ENCODE results near the gene TP63.

TP63 gene

DNA sequence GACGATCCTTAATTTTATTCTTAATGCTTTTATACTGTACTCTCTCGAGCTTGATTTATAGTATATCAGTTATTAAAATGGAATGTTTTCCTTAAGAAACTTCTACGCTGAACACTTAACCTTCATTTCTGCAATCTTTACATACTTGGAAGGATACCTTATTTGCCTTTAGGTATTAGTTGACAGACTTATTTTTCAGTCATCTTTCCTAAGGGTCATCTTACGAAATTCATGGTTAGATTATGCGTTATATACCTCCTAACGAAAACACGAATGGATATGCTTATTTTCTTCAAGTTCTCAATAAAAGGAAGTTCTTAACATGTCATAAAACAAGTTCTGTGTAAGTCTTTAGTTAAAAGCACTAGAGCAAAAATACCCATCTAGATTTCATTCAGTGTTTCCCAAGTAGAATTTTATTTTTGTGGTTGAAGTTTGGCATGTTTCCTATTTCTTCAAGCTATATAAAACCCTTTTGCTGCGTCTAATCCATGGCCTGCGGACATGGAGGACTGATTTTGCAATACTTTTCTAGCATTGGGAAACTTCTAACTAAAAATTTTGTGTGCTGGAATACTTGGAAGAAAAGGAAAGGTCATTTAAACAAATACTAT lies 231.3 kb downstream of the TP63 start:
- no peak for DNase-seq
- H3K27me3 Mint-ChIP-seq = no peaks in the 10 kb centered on the region
- no peaks in the 10 kb centered on the region for H3K36me3 Mint-ChIP-seq
- no peak overlapping the region for H3K4me3 Mint-ChIP-seq
- H3K4me1 Mint-ChIP-seq = no peaks in the 10 kb centered on the region
- no peak overlapping the region for H3K27ac Mint-ChIP-seq
- H3K9me3 Mint-ChIP-seq = no peaks in the 10 kb centered on the region
- CTCF ChIA-PET = no interaction called here

DNA sequence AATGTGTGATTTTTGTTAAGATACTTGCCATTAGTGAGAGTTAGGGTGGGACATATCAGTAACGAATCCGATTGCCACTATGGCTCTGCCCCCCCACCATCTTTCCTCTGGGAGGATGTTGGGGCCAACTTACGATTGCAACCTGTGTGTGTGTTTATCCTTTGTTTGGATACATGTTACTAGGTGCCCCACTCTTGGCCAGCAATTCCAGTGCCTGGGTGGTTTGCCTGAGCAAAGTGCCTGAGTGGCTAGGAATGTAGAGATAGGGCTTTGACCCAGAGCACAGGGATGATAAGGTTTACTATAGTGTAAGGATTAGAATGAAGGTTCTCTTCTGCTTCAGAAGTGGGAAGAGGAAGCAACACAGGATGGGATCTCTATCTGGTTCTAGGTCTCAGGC lies 231.8 kb downstream of the TP63 start:
- Mint-ChIP-seq H3K4me1 (no peaks in the 10 kb centered on the region), H3K27me3 (no peaks in the 10 kb centered on the region), H3K9me3 (no peaks in the 10 kb centered on the region), H3K36me3 (no peaks in the 10 kb centered on the region), H3K27ac (no peak overlapping the region), H3K4me3 (no peak overlapping the region)
- no peak for DNase-seq
- CTCF ChIA-PET = no interaction called here

DNA sequence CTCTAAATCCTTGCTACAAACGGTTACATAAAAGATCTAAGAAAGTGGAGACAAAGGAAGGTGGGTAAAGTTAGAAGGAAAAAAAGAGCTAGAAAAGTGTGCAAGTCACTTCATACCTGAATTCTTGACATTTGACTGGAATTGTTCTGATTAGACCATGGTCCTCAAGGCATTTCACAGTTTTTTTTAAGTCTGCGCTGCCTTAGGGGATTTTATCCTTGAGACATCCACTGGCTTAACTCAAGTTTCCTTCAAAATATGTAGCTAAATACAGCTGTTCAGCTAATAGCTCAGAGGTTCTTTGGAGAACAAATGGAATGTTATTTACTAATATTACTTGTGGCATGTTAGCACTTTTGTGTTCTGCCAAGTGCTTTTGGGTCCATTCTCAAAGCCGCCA lies 236.9 kb downstream of the TP63 start:
- Mint-ChIP-seq H3K4me1 (no peaks in the 10 kb centered on the region), H3K27me3 (no peaks in the 10 kb centered on the region), H3K9me3 (no peaks in the 10 kb centered on the region), H3K36me3 (no peaks in the 10 kb centered on the region), H3K4me3 (no peak overlapping the region), H3K27ac (no peak overlapping the region)
- DNase-seq = no peak
- CTCF ChIA-PET = no interaction called here

DNA sequence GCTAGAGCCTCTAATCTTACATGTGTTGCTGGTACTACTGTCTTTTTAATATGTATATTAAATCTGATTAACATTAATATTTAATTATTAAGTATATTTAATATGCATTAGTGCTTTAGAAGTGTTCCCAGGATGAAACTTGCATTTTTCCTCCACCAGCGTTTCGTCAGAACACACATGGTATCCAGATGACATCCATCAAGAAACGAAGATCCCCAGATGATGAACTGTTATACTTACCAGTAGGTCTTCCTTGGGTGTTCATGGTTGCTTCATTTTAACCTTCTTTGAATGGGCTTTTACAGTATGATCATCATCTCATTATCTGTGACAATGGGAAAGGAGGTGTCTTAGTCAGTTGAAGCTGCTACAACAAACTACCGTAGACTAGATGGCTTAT lies 238.0 kb downstream of the TP63 start:
- Mint-ChIP-seq H3K9me3 (no peaks in the 10 kb centered on the region), H3K4me1 (no peaks in the 10 kb centered on the region), H3K36me3 (no peaks in the 10 kb centered on the region), H3K27me3 (no peaks in the 10 kb centered on the region), H3K27ac (no peak overlapping the region), H3K4me3 (no peak overlapping the region)
- CTCF ChIA-PET = no interaction called here
- no peak for DNase-seq

DNA sequence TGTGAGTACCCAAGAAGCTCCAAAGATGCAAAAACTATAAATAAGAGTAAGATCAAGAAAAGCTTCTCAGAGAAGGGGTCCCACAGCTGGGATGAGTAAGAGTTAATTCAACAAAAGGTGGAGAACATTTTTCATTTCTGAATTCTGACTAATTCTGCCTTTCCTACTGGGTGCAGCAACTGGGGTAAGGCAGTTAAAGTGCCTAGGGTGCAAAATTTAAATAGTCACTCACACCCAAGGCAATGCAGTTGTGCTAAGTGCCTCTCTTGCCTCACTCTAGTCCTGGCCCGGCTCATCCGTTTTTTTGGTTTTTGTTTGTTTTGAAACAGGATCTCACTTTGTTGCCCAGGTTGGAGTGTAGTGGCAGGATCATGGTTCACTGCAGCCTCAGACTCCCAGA lies 240.2 kb downstream of the TP63 start:
- Mint-ChIP-seq H3K9me3 (no peaks in the 10 kb centered on the region), H3K27ac (no peak overlapping the region), H3K36me3 (no peaks in the 10 kb centered on the region), H3K27me3 (no peaks in the 10 kb centered on the region), H3K4me3 (no peak overlapping the region), H3K4me1 (no peaks in the 10 kb centered on the region)
- no peak for DNase-seq
- CTCF ChIA-PET = no interaction called here

DNA sequence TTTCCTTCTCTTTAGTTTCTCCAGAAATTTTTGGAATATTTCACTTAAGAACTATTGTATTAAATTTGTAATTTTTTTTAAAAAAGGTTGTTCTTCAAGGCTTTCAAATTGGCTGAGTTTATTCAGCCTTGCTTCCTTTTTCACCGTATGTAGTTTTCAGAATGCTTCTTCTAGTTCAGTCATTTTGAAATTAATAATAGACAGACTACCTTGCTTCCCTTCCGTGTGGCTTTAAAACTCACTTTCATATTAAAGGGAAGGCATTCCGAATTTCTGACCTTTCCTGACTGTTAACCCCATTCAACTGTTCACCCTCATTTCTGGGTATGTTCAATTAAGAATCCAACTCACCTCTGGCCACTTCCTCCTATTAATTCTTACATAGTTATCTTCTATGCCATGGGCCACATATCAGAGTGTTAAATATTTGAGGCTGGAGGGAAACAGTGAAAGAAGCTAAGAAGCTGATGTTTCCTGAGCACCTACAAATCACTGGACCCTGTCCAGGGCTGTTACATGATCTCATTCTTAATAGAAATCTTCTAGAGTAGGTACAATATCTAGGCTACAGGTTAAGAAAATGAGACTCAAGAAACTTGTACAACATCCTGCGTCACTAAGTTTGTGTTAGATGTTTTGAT lies 252.0 kb downstream of the TP63 start:
- Mint-ChIP-seq H3K4me3 (no peak overlapping the region), H3K36me3 (no peaks in the 10 kb centered on the region), H3K4me1 (no peaks in the 10 kb centered on the region), H3K27me3 (no peaks in the 10 kb centered on the region), H3K27ac (no peak overlapping the region), H3K9me3 (no peaks in the 10 kb centered on the region)
- DNase-seq = no peak
- CTCF ChIA-PET = interaction anchor here (0.7 to 1.0 kb wide), 2 partner anchors 22 to 35 kb away, joined by 3 read pairs; no protein-coding TSS in a partner anchor

DNA sequence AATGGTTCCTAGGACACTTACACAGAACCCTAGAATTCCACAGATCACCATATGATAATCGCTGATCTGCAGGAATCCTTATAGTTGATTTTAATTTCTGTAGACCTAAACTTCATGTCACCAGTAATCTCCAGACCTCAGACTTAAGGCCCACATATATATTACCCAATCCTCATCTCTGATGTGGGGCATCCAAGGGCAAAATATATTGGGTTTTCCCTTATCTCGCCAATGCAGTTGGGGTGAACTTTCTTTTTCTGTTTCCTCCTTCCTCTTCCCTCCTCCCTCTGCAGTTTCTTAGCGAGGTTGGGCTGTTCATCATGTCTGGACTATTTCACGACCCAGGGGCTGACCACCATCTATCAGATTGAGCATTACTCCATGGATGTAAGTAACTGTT lies 259.3 kb downstream of the TP63 start:
- Mint-ChIP-seq H3K27me3 (no peaks in the 10 kb centered on the region), H3K27ac (no peak overlapping the region), H3K4me3 (no peak overlapping the region), H3K4me1 (no peaks in the 10 kb centered on the region), H3K9me3 (no peaks in the 10 kb centered on the region), H3K36me3 (no peaks in the 10 kb centered on the region)
- no peak for DNase-seq
- CTCF ChIA-PET = no interaction called here

DNA sequence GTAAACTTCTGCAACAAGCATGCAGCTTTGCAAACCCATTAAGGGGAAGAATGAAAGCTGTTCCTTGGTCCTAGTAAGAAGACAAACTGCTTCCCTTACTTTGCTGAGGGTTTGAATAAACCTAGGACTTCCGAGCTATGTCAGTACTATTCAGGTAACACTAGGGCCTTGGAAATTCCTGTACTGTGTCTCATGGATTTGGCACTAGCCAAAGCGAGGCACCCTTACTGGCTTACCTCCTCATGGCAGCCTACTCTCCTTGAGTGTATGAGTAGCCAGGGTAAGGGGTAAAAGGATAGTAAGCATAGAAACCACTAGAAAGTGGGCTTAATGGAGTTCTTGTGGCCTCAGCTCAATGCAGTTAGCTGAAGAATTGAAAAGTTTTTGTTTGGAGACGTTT lies 265.3 kb downstream of the TP63 start:
- Mint-ChIP-seq H3K4me3 (no peak overlapping the region), H3K27me3 (no peaks in the 10 kb centered on the region), H3K4me1 (no peaks in the 10 kb centered on the region), H3K27ac (no peak overlapping the region), H3K36me3 (no peaks in the 10 kb centered on the region), H3K9me3 (no peaks in the 10 kb centered on the region)
- CTCF ChIA-PET = no interaction called here
- no peak for DNase-seq

DNA sequence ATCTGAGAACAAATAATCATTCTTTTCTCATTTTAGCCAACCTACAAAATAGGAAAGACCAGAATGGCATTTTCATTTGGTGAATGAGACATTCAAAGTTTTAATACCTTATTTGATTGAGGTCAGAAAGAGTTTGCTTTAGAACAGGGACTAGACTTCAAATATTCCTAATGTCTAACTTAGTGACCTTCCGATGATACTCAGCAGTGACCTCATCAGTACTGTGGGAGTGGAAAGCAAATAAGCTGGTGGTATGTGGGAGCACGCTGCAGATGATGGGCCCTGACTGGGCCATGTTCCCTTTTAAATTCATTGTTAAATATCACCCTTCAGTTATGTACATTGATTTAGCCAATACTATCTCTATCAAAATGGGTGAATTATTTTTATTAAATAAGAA lies 266.2 kb downstream of the TP63 start:
- CTCF ChIA-PET = no interaction called here

DNA sequence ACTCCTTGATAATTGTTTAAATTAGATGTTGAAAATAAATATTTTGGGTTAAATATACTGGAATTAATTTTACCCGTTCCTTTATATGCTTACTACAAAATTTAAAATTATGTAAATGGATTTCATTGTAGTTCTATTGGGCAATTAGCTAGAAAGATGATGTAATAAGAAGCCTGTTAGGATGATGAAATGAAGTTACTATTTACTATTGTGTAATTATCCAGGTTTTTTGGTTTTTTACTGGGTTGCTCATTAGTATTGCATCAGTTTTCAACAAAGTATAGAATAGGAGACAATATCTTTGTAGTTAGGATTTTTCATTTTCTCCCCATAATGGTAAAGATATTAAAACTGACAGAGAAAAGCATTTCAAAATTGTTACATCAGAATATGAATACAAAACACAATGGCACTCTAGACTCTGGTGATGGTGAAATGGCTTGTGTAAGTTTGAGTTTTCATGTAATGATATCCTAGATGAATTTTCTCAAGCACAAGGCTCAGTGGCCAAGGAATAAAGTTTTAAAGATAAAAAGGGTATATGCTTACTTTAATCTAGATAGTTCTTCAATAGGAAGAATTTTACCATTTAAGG lies 267.5 kb downstream of the TP63 start:
- Mint-ChIP-seq H3K4me3 (no peak overlapping the region), H3K36me3 (no peaks in the 10 kb centered on the region), H3K4me1 (no peaks in the 10 kb centered on the region), H3K27me3 (no peaks in the 10 kb centered on the region), H3K27ac (no peak overlapping the region), H3K9me3 (no peaks in the 10 kb centered on the region)
- DNase-seq = no peak
- CTCF ChIA-PET = no interaction called here

More for the DNA sequence above, 266.2 kb downstream of the TP63 start:
- Mint-ChIP-seq H3K36me3 (no peaks in the 10 kb centered on the region), H3K4me3 (no peak overlapping the region), H3K9me3 (no peaks in the 10 kb centered on the region), H3K4me1 (no peaks in the 10 kb centered on the region), H3K27ac (no peak overlapping the region), H3K27me3 (no peaks in the 10 kb centered on the region)
- no peak for DNase-seq

DNA sequence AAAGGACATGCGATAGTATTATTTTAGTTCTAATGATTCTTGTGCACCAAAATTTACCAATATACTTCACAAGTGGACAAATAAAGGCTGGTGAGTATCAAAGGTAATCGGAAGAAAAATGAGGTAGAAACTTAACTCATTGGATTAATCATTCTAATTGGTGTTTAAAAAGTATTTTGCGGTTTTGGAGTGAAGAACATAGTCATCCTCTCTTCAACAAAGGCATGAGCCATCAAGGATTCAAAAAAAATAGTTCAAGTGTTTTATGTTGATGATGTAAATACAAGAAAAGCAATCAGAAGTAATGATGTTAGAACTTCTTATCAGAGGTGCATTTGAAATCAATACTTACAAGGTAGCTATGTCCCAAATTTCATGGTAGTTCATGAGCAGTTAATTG lies 268.0 kb downstream of the TP63 start:
- no peak for DNase-seq
- H3K4me3 Mint-ChIP-seq = no peak overlapping the region
- H3K9me3 Mint-ChIP-seq = no peaks in the 10 kb centered on the region
- H3K36me3 Mint-ChIP-seq = no peaks in the 10 kb centered on the region
- CTCF ChIA-PET = no interaction called here
- no peak overlapping the region for H3K27ac Mint-ChIP-seq
- no peaks in the 10 kb centered on the region for H3K4me1 Mint-ChIP-seq
- H3K27me3 Mint-ChIP-seq = no peaks in the 10 kb centered on the region

DNA sequence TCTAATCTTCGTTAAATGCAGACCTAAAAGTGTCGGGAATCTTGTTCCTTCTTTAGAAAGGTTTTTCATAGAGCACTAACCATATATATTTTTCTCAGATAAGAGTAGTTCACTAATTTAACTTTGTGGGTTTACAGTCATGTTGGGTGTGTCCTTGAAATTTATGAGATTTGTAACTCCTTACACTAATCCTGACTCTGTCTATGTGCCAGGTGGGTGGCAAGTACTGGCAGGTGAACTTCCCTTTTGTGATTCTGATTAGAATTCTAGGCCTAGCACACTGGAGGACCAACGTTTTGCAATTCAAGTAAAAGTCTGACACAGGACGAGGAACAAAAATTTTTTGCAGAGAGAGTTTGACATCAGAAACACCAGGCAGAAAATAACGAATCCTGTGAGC lies 269.4 kb downstream of the TP63 start:
- no peaks in the 10 kb centered on the region for H3K9me3 Mint-ChIP-seq
- H3K4me3 Mint-ChIP-seq = no peak overlapping the region
- CTCF ChIA-PET = no interaction called here
- H3K27me3 Mint-ChIP-seq = no peaks in the 10 kb centered on the region
- H3K27ac Mint-ChIP-seq = no peak overlapping the region
- no peaks in the 10 kb centered on the region for H3K4me1 Mint-ChIP-seq
- no peaks in the 10 kb centered on the region for H3K36me3 Mint-ChIP-seq
- no peak for DNase-seq

DNA sequence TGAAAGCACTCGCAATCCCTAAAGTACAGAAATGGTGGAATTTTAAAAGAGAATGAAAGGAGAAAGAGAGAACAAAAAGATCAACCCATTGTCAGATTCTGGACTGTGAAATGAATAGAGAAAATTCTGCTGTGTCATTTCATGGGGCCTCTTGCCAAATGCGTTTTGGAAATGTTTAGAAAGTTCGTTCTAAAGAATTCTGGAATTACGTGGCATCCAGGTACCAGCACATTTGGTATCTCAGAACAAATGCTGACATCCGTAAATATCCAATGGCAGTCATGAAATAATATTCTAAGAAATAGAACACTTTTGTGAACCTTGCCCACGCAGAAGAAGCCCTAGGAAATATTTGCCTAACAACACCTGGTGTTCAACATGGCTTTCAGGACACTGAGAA lies 270.3 kb downstream of the TP63 start:
- no peaks in the 10 kb centered on the region for H3K27me3 Mint-ChIP-seq
- no peak overlapping the region for H3K27ac Mint-ChIP-seq
- no peak overlapping the region for H3K4me3 Mint-ChIP-seq
- no peak for DNase-seq
- CTCF ChIA-PET = interaction anchor here (0.6 kb wide), 1 partner anchor 47 kb away, joined by 3 read pairs; no protein-coding TSS in a partner anchor
- no peaks in the 10 kb centered on the region for H3K9me3 Mint-ChIP-seq
- H3K4me1 Mint-ChIP-seq = no peaks in the 10 kb centered on the region
- no peaks in the 10 kb centered on the region for H3K36me3 Mint-ChIP-seq

DNA sequence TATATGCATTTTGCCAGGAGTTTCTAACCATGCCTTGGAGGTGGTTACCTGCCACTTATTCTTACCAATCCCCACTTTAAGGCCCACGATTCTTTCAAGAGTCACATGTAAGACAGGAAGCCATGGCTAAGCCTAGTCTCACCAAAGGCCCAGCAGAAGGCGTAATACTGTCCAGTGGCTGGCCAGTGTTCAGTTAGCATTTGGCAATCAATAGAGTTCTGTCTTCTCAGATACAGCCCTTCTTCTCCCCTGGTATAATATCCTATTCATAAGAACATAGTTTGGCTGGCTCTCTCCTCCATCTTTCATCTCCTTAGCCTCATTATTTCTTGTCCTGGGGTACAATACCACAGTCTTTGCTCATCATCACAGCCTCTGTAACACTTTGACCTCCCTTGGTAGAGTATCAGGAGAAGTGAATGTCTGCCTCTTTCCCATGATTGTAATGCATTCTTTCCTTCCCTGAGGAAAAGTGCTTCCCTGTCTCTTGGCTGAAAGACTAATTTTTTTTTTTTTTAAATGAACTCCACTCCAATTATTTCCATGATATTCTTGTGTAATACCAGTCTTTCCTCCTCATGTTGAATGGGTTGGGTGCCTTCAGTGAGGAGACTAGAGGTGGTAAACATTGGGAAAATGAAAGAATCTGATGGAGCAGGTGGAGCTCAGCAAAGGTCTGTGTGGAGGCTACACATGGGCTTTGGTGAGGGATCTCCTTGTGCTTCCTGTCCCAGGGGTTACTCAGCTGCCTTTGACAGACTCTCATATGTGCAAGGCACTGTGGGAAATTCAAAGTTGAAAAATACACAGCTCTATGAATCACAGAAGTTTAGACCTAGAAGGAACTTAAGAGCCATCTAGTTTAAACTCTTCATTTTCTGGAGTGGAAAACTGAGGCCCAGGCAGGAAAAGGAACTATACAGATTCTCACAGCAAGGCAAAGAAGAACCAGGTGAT lies 271.3 kb downstream of the TP63 start:
- Mint-ChIP-seq H3K36me3 (no peaks in the 10 kb centered on the region), H3K27ac (no peak overlapping the region), H3K27me3 (no peaks in the 10 kb centered on the region), H3K4me1 (no peaks in the 10 kb centered on the region), H3K4me3 (no peak overlapping the region), H3K9me3 (no peaks in the 10 kb centered on the region)
- CTCF ChIA-PET = no interaction called here
- DNase-seq = no peak
